ENCODE data around the gene RBM47. TPM values are rescaled to one million over a fixed set of nuclear protein-coding genes. Genes with fewer than 3 reads are reported as not detected.

RBM47 gene
- total and polyA plus RNA-seq, 2 experiments from 2014 or later = 35.6 to 139 TPM

DNA sequence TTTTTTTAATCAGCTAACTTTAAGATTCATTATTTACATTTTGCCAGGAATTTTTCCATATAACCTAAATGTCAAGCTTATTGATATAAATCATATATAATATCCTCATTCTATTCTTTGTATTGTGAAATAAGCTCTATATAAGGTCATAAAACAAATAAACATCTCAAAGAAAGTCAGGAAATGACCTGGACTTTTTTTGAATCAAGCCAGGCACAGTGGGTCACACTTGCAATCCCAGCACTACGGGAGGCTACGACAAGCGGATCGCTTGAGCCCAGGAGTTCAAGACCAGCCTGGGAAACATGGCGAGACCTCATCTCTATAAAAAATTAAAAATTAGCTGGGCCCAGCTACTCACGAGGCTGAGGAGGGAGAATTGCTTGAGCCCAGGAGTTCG is 88.9 kb downstream of the RBM47 start:
- Histone ChIP-seq H3K4me3 (no peak overlapping the region), H3F3A (replicated peaks; ENCODE audit: low read depth) (no peaks in the 10 kb centered on the region), H2AFZ (no peak overlapping the region), H3K27ac (ENCODE audit: low read depth) (no peak overlapping the region), H3K27me3 (ENCODE audit: insufficient read depth) (no peaks in the 10 kb centered on the region), H3K4me1 (ENCODE audit: insufficient read depth) (peaks cover 4% of the 10 kb centered on the region; the same call in 1 of the 2 replicates), H3K36me3 (ENCODE audit: insufficient read depth) (peaks cover 33% of the 10 kb centered on the region), H3K9me2 (ENCODE audit: insufficient read depth) (no peaks in the 10 kb centered on the region), H3K79me2 (replicated peaks; ENCODE audit: insufficient read depth) (peaks cover 54% of the 10 kb centered on the region), H3K4me2 (no peak overlapping the region), H4K20me1 (replicated peaks; ENCODE audit: insufficient read depth) (peaks cover 21% of the 10 kb centered on the region)
- H3K4me1 Mint-ChIP-seq = peaks cover 4% of the 10 kb centered on the region; the same call in 2 of the 3 replicates
- no peak overlapping the region for H3K4me3 Mint-ChIP-seq
- no peak for ATAC-seq
- TF ChIP-seq, protein P1, sequence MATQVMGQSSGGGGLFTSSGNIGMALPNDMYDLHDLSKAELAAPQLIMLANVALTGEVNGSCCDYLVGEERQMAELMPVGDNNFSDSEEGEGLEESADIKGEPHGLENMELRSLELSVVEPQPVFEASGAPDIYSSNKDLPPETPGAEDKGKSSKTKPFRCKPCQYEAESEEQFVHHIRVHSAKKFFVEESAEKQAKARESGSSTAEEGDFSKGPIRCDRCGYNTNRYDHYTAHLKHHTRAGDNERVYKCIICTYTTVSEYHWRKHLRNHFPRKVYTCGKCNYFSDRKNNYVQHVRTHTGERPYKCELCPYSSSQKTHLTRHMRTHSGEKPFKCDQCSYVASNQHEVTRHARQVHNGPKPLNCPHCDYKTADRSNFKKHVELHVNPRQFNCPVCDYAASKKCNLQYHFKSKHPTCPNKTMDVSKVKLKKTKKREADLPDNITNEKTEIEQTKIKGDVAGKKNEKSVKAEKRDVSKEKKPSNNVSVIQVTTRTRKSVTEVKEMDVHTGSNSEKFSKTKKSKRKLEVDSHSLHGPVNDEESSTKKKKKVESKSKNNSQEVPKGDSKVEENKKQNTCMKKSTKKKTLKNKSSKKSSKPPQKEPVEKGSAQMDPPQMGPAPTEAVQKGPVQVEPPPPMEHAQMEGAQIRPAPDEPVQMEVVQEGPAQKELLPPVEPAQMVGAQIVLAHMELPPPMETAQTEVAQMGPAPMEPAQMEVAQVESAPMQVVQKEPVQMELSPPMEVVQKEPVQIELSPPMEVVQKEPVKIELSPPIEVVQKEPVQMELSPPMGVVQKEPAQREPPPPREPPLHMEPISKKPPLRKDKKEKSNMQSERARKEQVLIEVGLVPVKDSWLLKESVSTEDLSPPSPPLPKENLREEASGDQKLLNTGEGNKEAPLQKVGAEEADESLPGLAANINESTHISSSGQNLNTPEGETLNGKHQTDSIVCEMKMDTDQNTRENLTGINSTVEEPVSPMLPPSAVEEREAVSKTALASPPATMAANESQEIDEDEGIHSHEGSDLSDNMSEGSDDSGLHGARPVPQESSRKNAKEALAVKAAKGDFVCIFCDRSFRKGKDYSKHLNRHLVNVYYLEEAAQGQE (IDR thresholded peaks at IDR 0.05; ENCODE audit: unreplicated experiment) = no peak
- TF ChIP-seq, protein P2, sequence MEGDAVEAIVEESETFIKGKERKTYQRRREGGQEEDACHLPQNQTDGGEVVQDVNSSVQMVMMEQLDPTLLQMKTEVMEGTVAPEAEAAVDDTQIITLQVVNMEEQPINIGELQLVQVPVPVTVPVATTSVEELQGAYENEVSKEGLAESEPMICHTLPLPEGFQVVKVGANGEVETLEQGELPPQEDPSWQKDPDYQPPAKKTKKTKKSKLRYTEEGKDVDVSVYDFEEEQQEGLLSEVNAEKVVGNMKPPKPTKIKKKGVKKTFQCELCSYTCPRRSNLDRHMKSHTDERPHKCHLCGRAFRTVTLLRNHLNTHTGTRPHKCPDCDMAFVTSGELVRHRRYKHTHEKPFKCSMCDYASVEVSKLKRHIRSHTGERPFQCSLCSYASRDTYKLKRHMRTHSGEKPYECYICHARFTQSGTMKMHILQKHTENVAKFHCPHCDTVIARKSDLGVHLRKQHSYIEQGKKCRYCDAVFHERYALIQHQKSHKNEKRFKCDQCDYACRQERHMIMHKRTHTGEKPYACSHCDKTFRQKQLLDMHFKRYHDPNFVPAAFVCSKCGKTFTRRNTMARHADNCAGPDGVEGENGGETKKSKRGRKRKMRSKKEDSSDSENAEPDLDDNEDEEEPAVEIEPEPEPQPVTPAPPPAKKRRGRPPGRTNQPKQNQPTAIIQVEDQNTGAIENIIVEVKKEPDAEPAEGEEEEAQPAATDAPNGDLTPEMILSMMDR (conservative IDR thresholded peaks at IDR 0.05; ENCODE audit: low read depth in 2 of 2) = no peak
- TF ChIP-seq, protein P3, sequence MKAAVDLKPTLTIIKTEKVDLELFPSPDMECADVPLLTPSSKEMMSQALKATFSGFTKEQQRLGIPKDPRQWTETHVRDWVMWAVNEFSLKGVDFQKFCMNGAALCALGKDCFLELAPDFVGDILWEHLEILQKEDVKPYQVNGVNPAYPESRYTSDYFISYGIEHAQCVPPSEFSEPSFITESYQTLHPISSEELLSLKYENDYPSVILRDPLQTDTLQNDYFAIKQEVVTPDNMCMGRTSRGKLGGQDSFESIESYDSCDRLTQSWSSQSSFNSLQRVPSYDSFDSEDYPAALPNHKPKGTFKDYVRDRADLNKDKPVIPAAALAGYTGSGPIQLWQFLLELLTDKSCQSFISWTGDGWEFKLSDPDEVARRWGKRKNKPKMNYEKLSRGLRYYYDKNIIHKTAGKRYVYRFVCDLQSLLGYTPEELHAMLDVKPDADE (IDR thresholded peaks at IDR 0.05) = no peak
- no peak for TF ChIP-seq ZNF331 (CRISPR knock-in tag; IDR thresholded peaks at IDR 0.05; ENCODE audit: low read depth)
- no peak for TF ChIP-seq STAT1 (IDR thresholded peaks at IDR 0.05; ENCODE audit: unreplicated experiment)
- TF ChIP-seq, protein P4, sequence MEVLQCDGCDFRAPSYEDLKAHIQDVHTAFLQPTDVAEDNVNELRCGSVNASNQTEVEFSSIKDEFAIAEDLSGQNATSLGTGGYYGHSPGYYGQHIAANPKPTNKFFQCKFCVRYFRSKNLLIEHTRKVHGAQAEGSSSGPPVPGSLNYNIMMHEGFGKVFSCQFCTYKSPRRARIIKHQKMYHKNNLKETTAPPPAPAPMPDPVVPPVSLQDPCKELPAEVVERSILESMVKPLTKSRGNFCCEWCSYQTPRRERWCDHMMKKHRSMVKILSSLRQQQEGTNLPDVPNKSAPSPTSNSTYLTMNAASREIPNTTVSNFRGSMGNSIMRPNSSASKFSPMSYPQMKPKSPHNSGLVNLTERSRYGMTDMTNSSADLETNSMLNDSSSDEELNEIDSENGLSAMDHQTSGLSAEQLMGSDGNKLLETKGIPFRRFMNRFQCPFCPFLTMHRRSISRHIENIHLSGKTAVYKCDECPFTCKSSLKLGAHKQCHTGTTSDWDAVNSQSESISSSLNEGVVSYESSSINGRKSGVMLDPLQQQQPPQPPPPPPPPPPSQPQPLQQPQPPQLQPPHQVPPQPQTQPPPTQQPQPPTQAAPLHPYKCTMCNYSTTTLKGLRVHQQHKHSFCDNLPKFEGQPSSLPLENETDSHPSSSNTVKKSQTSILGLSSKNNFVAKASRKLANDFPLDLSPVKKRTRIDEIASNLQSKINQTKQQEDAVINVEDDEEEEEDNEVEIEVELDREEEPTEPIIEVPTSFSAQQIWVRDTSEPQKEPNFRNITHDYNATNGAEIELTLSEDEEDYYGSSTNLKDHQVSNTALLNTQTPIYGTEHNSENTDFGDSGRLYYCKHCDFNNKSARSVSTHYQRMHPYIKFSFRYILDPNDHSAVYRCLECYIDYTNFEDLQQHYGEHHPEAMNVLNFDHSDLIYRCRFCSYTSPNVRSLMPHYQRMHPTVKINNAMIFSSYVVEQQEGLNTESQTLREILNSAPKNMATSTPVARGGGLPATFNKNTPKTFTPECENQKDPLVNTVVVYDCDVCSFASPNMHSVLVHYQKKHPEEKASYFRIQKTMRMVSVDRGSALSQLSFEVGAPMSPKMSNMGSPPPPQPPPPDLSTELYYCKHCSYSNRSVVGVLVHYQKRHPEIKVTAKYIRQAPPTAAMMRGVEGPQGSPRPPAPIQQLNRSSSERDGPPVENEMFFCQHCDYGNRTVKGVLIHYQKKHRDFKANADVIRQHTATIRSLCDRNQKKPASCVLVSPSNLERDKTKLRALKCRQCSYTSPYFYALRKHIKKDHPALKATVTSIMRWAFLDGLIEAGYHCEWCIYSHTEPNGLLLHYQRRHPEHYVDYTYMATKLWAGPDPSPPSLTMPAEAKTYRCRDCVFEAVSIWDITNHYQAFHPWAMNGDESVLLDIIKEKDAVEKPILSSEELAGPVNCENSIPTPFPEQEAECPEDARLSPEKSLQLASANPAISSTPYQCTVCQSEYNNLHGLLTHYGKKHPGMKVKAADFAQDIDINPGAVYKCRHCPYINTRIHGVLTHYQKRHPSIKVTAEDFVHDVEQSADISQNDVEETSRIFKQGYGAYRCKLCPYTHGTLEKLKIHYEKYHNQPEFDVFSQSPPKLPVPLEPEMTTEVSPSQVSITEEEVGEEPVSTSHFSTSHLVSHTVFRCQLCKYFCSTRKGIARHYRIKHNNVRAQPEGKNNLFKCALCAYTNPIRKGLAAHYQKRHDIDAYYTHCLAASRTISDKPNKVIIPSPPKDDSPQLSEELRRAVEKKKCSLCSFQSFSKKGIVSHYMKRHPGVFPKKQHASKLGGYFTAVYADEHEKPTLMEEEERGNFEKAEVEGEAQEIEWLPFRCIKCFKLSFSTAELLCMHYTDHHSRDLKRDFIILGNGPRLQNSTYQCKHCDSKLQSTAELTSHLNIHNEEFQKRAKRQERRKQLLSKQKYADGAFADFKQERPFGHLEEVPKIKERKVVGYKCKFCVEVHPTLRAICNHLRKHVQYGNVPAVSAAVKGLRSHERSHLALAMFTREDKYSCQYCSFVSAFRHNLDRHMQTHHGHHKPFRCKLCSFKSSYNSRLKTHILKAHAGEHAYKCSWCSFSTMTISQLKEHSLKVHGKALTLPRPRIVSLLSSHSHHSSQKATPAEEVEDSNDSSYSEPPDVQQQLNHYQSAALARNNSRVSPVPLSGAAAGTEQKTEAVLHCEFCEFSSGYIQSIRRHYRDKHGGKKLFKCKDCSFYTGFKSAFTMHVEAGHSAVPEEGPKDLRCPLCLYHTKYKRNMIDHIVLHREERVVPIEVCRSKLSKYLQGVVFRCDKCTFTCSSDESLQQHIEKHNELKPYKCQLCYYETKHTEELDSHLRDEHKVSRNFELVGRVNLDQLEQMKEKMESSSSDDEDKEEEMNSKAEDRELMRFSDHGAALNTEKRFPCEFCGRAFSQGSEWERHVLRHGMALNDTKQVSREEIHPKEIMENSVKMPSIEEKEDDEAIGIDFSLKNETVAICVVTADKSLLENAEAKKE (CRISPR knock-in tag; IDR thresholded peaks at IDR 0.05) = no peak
- DNase-seq (ENCODE audit: low spot score) = no peak
- peaks cover 71% of the 10 kb centered on the region for H3K36me3 Mint-ChIP-seq (ENCODE audit: low read depth)
- H3K27ac Mint-ChIP-seq = peak overlapping the region; percentile 77; the same call in 1 of the 2 replicates
- H3K27me3 Mint-ChIP-seq (ENCODE audit: insufficient read depth, low read depth, poor library complexity) = peaks cover 7% of the 10 kb centered on the region
- H3K9me3 Mint-ChIP-seq = no peaks in the 10 kb centered on the region

Measured in GM23338 (cell line).